WTC11 (cell line): ENCODE measurements around the gene SMPD2. TPM values are rescaled to one million over a fixed set of nuclear protein-coding genes. Genes with fewer than 3 reads are reported as not detected.

Experiments
- ATAC-seq: fragments of 200-7000 bp; cut with Tn5 transposase; 2 replicates; pipeline ENCODE4 v1.10.0; 2021; ENCODE audit warnings: mild to moderate bottlenecking, moderate library complexity
- CTCF ChIA-PET: fragments of 300-600 bp; sonication (Branson Sonifier 250); formaldehyde crosslinking; loops from one replicate; lab custom pipeline; 2021; ENCODE audit warnings: antibody characterized with exemption; lab: Charles Lee
- POLR2A ChIA-PET: fragments of 350-600 bp; sonication (Branson Sonifier 250); formaldehyde crosslinking; loops from one replicate; lab custom pipeline; 2021; ENCODE audit warnings: antibody characterized with exemption; lab: Charles Lee
- DNase-seq: peaks from one replicate; pipeline ENCODE4 v3.0.0; 2021; ENCODE audit warnings: low spot score
- H3K27ac Mint-ChIP-seq: 2 replicates; pipeline ENCODE4 v1.8.0; 2021; ENCODE audit warnings: mixed read lengths
- H3K27me3 Mint-ChIP-seq: 2 replicates; pipeline ENCODE4 v1.8.0; 2021; ENCODE audit warnings: low read depth, mild to moderate bottlenecking, moderate library complexity, mixed read lengths
- H3K36me3 Mint-ChIP-seq: 2 replicates; pipeline ENCODE4 v1.8.0; 2021; ENCODE audit warnings: mixed read lengths
- H3K4me1 Mint-ChIP-seq: 2 replicates; pipeline ENCODE4 v1.8.0; 2022; ENCODE audit warnings: mixed read lengths
- H3K4me3 Mint-ChIP-seq: 2 replicates; pipeline ENCODE4 v1.8.0; 2021; ENCODE audit warnings: mild to moderate bottlenecking, moderate library complexity, mixed read lengths
- H3K9me3 Mint-ChIP-seq: 2 replicates; pipeline ENCODE4 v1.8.0; 2021; ENCODE audit warnings: mixed read lengths
- ARID4B ChIP-seq: sonication (generic); formaldehyde crosslinking; IDR thresholded peaks from 2 replicates; pipeline ENCODE4 v1.8.0; 2023; ENCODE audit warnings: missing genetic modification reagents, mild to moderate bottlenecking, borderline replicate concordance
- IRF1 ChIP-seq: sonication (generic); formaldehyde crosslinking; IDR thresholded peaks from 2 replicates; pipeline ENCODE4 v1.8.0; 2023; ENCODE audit warnings: missing genetic modification reagents
- JUN ChIP-seq: sonication (generic); formaldehyde crosslinking; IDR thresholded peaks from 2 replicates; pipeline ENCODE4 v1.8.0; 2023; ENCODE audit warnings: mild to moderate bottlenecking, missing genetic modification reagents
- MAX ChIP-seq: sonication (generic); formaldehyde crosslinking; IDR thresholded peaks from 2 replicates; pipeline ENCODE4 v1.8.0; 2022; ENCODE audit warnings: mild to moderate bottlenecking, missing genetic modification reagents
- MYBL2 ChIP-seq: sonication (generic); formaldehyde crosslinking; IDR thresholded peaks from 2 replicates; pipeline ENCODE4 v1.8.1; 2023; ENCODE audit warnings: mild to moderate bottlenecking, moderate library complexity, missing genetic modification reagents
- NFE2L1 ChIP-seq: sonication (generic); formaldehyde crosslinking; IDR thresholded peaks from 2 replicates; pipeline ENCODE4 v1.8.1; 2023; ENCODE audit warnings: missing genetic modification reagents
- NFYB ChIP-seq: sonication (generic); formaldehyde crosslinking; conservative IDR thresholded peaks from 2 replicates; pipeline ENCODE4 v1.8.0; 2022; ENCODE audit warnings: low read depth, missing genetic modification reagents
- PREB ChIP-seq: sonication (generic); formaldehyde crosslinking; IDR thresholded peaks from 2 replicates; pipeline ENCODE4 v1.8.1; 2022; ENCODE audit warnings: mild to moderate bottlenecking, missing genetic modification reagents, moderate library complexity, borderline replicate concordance
- SP1 ChIP-seq: sonication (generic); formaldehyde crosslinking; conservative IDR thresholded peaks from 2 replicates; pipeline ENCODE4 v1.8.1; 2022; ENCODE audit warnings: missing genetic modification reagents
- TCF7 ChIP-seq: sonication (generic); formaldehyde crosslinking; IDR thresholded peaks from 2 replicates; pipeline ENCODE4 v1.8.0; 2022; ENCODE audit warnings: mild to moderate bottlenecking, low read depth, missing genetic modification reagents, moderate library complexity
- TP53 ChIP-seq: sonication (generic); formaldehyde crosslinking; IDR thresholded peaks from 2 replicates; pipeline ENCODE4 v1.8.1; 2023; ENCODE audit warnings: mild to moderate bottlenecking, missing genetic modification reagents
- ZMAT4 ChIP-seq: fragments of 250-450 bp; sonication (Bioruptor Pico); IDR thresholded peaks from 2 replicates; pipeline ENCODE4 v1.9.0; 2021; ENCODE audit warnings: mild to moderate bottlenecking
- ZNF416 ChIP-seq: fragments of 250-450 bp; sonication (Bioruptor Pico); IDR thresholded peaks from 2 replicates; pipeline ENCODE4 v1.9.0; 2021; ENCODE audit warnings: mild to moderate bottlenecking, inconsistent platforms
- ZNF425 ChIP-seq: fragments of 250-450 bp; sonication (Bioruptor Pico); conservative IDR thresholded peaks from 2 replicates; pipeline ENCODE4 v1.9.0; 2021; ENCODE audit warnings: mild to moderate bottlenecking
- ZNF532 ChIP-seq: fragments of 250-450 bp; sonication (Bioruptor Pico); IDR thresholded peaks from 2 replicates; pipeline ENCODE4 v1.9.0; 2021; ENCODE audit warnings: mild to moderate bottlenecking, borderline replicate concordance
- total RNA-seq: library from RNA; stranded (reverse); gene quantifications from 3 replicates; pipeline ENCODE4 v1.2.3, GENCODE V29; 2021

SMPD2 gene
- total RNA-seq, 1 experiment from 2014 or later = 13.1 TPM

- no peak overlapping the region for H3K27ac Mint-ChIP-seq
- CTCF ChIA-PET = no interaction called here
- peaks cover 5% of the 10 kb centered on the region for H3K9me3 Mint-ChIP-seq
- H3K27me3 Mint-ChIP-seq = no peaks in the 10 kb centered on the region
- POLR2A ChIA-PET = no interaction called here
- H3K36me3 Mint-ChIP-seq = no peaks in the 10 kb centered on the region
- ATAC-seq = no peak
- no peaks in the 10 kb centered on the region for H3K4me1 Mint-ChIP-seq
- no peak overlapping the region for H3K4me3 Mint-ChIP-seq
- no peak for TF ChIP-seq MYBL2
- no peak for TF ChIP-seq ZMAT4 (CRISPR knock-in tag)
- no peak for TF ChIP-seq ZNF532 (CRISPR knock-in tag)
- no peak for TF ChIP-seq JUN (CRISPR knock-in tag)
- TF ChIP-seq NFYB (CRISPR knock-in tag) = no peak
- no peak for TF ChIP-seq PREB (CRISPR knock-in tag)
- no peak for TF ChIP-seq TCF7 (CRISPR knock-in tag)
- no peak for TF ChIP-seq ZNF425
- no peak for TF ChIP-seq TP53 (CRISPR knock-in tag)
- TF ChIP-seq SP1 (CRISPR knock-in tag) = no peak
- TF ChIP-seq ARID4B (CRISPR knock-in tag) = no peak
- no peak for TF ChIP-seq NFE2L1
- TF ChIP-seq IRF1 (CRISPR knock-in tag) = no peak
- TF ChIP-seq MAX = no peak
- TF ChIP-seq ZNF416 = no peak
- DNase-seq = no peak
Observed at GRCh38 chr6:109406196-109406595, 34.3 kb upstream of the SMPD2 start.
